Measurements from ENCODE around the gene STX11.

DNA sequence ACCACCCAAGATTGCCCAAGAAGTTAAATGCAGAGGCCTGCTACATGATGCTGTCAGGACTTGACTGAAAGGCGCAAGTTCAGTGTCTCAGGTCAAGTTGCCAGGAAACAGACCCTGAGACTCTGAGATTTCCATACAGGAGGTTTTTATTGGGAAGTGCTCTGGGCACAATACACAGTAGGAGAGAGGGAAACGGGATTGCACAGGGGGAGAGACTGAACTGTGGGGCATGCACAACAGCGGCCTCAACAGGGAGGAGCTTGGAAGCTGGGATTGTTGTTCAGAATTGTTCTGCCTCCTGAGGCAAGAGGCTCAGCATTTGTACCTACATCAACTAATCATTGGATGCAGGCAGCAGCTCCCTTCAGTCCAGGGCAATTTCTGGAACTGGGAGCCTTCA lies 6.7 kb downstream of the STX11 start:
- TF ChIP-seq, protein P1, sequence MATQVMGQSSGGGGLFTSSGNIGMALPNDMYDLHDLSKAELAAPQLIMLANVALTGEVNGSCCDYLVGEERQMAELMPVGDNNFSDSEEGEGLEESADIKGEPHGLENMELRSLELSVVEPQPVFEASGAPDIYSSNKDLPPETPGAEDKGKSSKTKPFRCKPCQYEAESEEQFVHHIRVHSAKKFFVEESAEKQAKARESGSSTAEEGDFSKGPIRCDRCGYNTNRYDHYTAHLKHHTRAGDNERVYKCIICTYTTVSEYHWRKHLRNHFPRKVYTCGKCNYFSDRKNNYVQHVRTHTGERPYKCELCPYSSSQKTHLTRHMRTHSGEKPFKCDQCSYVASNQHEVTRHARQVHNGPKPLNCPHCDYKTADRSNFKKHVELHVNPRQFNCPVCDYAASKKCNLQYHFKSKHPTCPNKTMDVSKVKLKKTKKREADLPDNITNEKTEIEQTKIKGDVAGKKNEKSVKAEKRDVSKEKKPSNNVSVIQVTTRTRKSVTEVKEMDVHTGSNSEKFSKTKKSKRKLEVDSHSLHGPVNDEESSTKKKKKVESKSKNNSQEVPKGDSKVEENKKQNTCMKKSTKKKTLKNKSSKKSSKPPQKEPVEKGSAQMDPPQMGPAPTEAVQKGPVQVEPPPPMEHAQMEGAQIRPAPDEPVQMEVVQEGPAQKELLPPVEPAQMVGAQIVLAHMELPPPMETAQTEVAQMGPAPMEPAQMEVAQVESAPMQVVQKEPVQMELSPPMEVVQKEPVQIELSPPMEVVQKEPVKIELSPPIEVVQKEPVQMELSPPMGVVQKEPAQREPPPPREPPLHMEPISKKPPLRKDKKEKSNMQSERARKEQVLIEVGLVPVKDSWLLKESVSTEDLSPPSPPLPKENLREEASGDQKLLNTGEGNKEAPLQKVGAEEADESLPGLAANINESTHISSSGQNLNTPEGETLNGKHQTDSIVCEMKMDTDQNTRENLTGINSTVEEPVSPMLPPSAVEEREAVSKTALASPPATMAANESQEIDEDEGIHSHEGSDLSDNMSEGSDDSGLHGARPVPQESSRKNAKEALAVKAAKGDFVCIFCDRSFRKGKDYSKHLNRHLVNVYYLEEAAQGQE (IDR thresholded peaks at IDR 0.05; ENCODE audit: low read depth), result no peak
- TF ChIP-seq CEBPB (IDR thresholded peaks at IDR 0.05), result no peak
- TF ChIP-seq USF1 (IDR thresholded peaks at IDR 0.05), result no peak
- no peak for TF ChIP-seq ZBTB7A (IDR thresholded peaks at IDR 0.05; ENCODE audit: low read depth)
